MM.1S (cell line): Measurements from ENCODE around the gene GPR42.
"Not testable (repeated sequence)": the region's sequence is repeated elsewhere in the genome, so short reads cannot be mapped to it uniquely, and the experiment has no call there.

Experiments
- DNase-seq: peaks from one replicate; pipeline ENCODE4 v3.0.0-alpha.2; 2015
- H2AFZ ChIP-seq: fragments of 300-600 bp; sonication (generic); 2 replicates; pipeline ENCODE4 v1.6.0; 2016; ENCODE audit warnings: antibody characterized with exemption, low read length
- H3F3A ChIP-seq: fragments of 300-600 bp; sonication (generic); 2 replicates; pipeline ENCODE4 v1.6.1; 2016; ENCODE audit warnings: mild to moderate bottlenecking, antibody characterized with exemption, low read length, moderate library complexity, mixed read lengths; ENCODE audit not compliant: insufficient read depth
- H3K27ac ChIP-seq: fragments of 300-600 bp; sonication (generic); 2 replicates; pipeline ENCODE4 v1.5.1; 2016; ENCODE audit warnings: mild to moderate bottlenecking, low read length
- H3K27me3 ChIP-seq: fragments of 300-600 bp; sonication (generic); replicated peaks from 2 replicates; pipeline ENCODE4 v1.6.0; 2016; ENCODE audit warnings: low read length; ENCODE audit not compliant: insufficient read depth
- H3K36me3 ChIP-seq: fragments of 300-600 bp; sonication (generic); replicated peaks from 2 replicates; pipeline ENCODE4 v1.6.1; 2016; ENCODE audit warnings: mild to moderate bottlenecking, low read length, mixed read lengths; ENCODE audit not compliant: insufficient read depth
- H3K4me1 ChIP-seq: fragments of 300-600 bp; sonication (generic); 2 replicates; pipeline ENCODE4 v1.6.1; 2016; ENCODE audit warnings: low read length, mixed read lengths
- H3K4me2 ChIP-seq: fragments of 300-600 bp; sonication (generic); 2 replicates; pipeline ENCODE4 v1.6.0; 2016; ENCODE audit warnings: low read depth, low read length
- H3K4me3 ChIP-seq: fragments of 300-600 bp; sonication (generic); 2 replicates; pipeline ENCODE4 v1.5.1; 2016; ENCODE audit warnings: low read length, mixed read lengths
- H3K79me2 ChIP-seq: fragments of 300-600 bp; sonication (generic); 2 replicates; pipeline ENCODE4 v1.6.1; 2016; ENCODE audit warnings: mixed run types, low read length, mixed read lengths
- H3K9ac ChIP-seq: fragments of 300-600 bp; sonication (generic); 2 replicates; pipeline ENCODE4 v1.6.1; 2016; ENCODE audit warnings: low read length, mixed read lengths
- H3K9me2 ChIP-seq: fragments of 300-600 bp; sonication (generic); replicated peaks from 2 replicates; pipeline ENCODE4 v1.6.1; 2016; ENCODE audit warnings: mild to moderate bottlenecking, low read length, mixed read lengths; ENCODE audit not compliant: insufficient read depth
- H3K9me3 ChIP-seq: fragments of 300-600 bp; sonication (generic); replicated peaks from 2 replicates; pipeline ENCODE4 v1.6.1; 2016; ENCODE audit warnings: mild to moderate bottlenecking, low read length, mixed read lengths; ENCODE audit not compliant: insufficient read depth
- H4K20me1 ChIP-seq: fragments of 300-600 bp; sonication (generic); 2 replicates; pipeline ENCODE4 v1.6.1; 2016; ENCODE audit warnings: mild to moderate bottlenecking, low read length, moderate library complexity, mixed read lengths; ENCODE audit not compliant: insufficient read depth
- EZH2 ChIP-seq: fragments of 300-600 bp; sonication (generic); optimal IDR thresholded peaks from 2 replicates; pipeline ENCODE3; 2017; ENCODE audit warnings: low read depth, mild to moderate bottlenecking, antibody characterized with exemption, low read length, mixed read lengths
- EZH2phosphoT487 ChIP-seq: fragments of 300-600 bp; sonication (generic); IDR thresholded peaks from 2 replicates; pipeline ENCODE4 v1.6.1; 2018; ENCODE audit warnings: antibody characterized with exemption, low read length
- TF ChIP-seq, protein P1 (sequence below): fragments of 300-600 bp; sonication (generic); IDR thresholded peaks from 2 replicates; pipeline ENCODE4 v1.5.1; 2016; ENCODE audit warnings: antibody characterized with exemption, low read length, mixed read lengths

The GPR42 gene

DNA sequence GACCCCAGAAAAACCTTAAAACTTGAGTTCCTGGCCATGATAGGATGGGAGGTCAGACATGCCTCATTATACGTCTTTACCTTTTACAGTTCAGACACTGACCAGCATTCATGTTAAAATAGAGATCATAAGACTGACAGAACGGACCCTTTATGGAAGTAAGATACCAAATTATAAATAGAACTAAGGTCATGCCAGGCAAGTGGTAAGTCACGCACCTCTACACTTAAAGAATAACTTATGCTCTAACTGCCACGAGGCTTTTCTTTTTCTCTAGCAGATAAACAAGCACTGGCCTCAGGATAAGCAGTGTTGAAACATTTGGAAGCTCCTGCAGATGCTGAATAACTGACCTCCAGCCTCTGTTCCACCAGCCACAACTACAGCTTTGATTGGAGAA, 28.4 kb downstream of the GPR42 start:
- H3K27me3 ChIP-seq = peaks cover 15% of the 10 kb centered on the region; the same call in 1 of the 2 replicates
- H3K4me3 ChIP-seq = no peak overlapping the region
- no peaks in the 10 kb centered on the region for H3K9me2 ChIP-seq
- H2AFZ ChIP-seq = no peak overlapping the region
- H3K36me3 ChIP-seq = no peaks in the 10 kb centered on the region
- H3K27ac ChIP-seq = no peak overlapping the region
- no peak for DNase-seq
- H3K9ac ChIP-seq = no peak overlapping the region
- no peaks in the 10 kb centered on the region for H3F3A ChIP-seq
- H4K20me1 ChIP-seq = no peaks in the 10 kb centered on the region
- H3K4me2 ChIP-seq = no peak overlapping the region
- no peak for TF ChIP-seq EZH2phosphoT487
- TF ChIP-seq EZH2 = no peak
- TF ChIP-seq, protein P1, sequence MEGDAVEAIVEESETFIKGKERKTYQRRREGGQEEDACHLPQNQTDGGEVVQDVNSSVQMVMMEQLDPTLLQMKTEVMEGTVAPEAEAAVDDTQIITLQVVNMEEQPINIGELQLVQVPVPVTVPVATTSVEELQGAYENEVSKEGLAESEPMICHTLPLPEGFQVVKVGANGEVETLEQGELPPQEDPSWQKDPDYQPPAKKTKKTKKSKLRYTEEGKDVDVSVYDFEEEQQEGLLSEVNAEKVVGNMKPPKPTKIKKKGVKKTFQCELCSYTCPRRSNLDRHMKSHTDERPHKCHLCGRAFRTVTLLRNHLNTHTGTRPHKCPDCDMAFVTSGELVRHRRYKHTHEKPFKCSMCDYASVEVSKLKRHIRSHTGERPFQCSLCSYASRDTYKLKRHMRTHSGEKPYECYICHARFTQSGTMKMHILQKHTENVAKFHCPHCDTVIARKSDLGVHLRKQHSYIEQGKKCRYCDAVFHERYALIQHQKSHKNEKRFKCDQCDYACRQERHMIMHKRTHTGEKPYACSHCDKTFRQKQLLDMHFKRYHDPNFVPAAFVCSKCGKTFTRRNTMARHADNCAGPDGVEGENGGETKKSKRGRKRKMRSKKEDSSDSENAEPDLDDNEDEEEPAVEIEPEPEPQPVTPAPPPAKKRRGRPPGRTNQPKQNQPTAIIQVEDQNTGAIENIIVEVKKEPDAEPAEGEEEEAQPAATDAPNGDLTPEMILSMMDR = no peak
- H3K4me1 ChIP-seq = no peaks in the 10 kb centered on the region
- no peaks in the 10 kb centered on the region for H3K9me3 ChIP-seq
- no peaks in the 10 kb centered on the region for H3K79me2 ChIP-seq

DNA sequence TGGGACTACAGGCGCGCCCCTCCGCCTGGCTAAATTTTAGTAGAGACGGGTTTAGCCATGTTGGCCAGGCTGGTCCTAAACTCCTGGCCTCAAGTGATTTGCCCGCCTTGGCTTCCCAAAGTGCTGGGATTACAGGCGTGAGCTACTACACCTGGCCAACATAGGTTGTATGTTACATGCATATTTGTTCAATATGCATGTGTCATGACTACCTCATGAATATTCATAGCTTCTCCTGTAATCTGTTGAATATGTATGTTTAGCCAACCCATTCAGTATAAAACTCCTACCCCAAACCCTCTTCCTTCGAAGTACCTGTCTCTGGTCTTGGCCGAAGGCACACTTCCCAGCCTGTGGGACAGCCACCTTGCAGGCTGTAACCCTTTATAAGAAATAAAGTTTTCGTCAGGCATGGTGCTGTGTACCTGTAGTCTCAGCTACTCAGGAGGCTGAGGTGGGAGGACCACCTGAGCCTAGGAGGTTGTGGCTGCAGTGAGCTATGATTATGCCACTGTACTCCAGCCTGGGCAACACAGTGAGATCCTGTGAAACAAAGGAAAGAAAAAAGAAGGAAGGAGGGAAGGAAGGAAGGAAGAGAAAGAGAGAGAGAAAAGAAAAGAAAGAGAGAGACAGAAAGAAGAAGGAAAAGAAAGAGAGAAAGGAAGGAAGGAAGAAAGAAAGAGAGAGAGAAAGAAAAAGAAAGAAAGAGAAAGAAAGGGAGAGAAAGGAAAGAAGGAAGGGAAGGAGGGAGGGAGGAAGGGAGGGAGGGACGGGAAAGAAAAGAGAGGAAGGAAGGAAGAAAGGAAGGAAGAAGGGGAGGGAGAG, 29.3 kb downstream of the GPR42 start:
- Histone ChIP-seq H3K9me3 (no peaks in the 10 kb centered on the region), H3K27ac (no peak overlapping the region), H2AFZ (no peak overlapping the region), H3K9me2 (no peaks in the 10 kb centered on the region), H3K4me2 (no peak overlapping the region), H4K20me1 (no peaks in the 10 kb centered on the region), H3K79me2 (no peaks in the 10 kb centered on the region), H3K4me3 (no peak overlapping the region), H3K36me3 (no peaks in the 10 kb centered on the region), H3F3A (no peaks in the 10 kb centered on the region), H3K4me1 (no peaks in the 10 kb centered on the region), H3K9ac (no peak overlapping the region), H3K27me3 (peaks cover 11% of the 10 kb centered on the region; the same call in 1 of the 2 replicates)
- TF ChIP-seq EZH2phosphoT487 (no peak), EZH2 (no peak)
- DNase-seq = no peak

DNA sequence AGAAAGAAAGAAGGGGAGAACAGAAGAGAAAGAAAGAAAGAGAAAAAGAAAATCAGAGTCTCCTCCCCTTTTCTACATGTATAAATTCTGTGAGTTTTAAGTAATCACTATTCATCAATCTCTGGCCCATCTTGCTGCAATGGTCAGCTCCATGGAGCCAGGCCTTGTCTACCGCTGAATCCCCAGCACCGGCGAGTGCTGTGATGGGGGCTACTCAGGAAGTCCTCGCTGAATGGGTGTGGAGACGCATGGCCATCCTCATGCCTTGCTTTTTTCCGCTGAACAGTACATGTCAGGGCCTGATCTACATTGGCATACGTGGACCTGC, 29.9 kb downstream of the GPR42 start:
- H3K4me1 ChIP-seq = no peaks in the 10 kb centered on the region
- no peak overlapping the region for H3K9ac ChIP-seq
- TF ChIP-seq EZH2phosphoT487 (no peak), EZH2 (no peak)
- TF ChIP-seq, protein P1 = no peak
- H3K79me2 ChIP-seq = no peaks in the 10 kb centered on the region
- peaks cover 9% of the 10 kb centered on the region; the same call in 1 of the 2 replicates for H3K27me3 ChIP-seq
- no peak for DNase-seq
- no peak overlapping the region for H2AFZ ChIP-seq
- H3K9me3 ChIP-seq = no peaks in the 10 kb centered on the region
- no peaks in the 10 kb centered on the region for H3K9me2 ChIP-seq
- no peak overlapping the region for H3K4me3 ChIP-seq
- H3K4me2 ChIP-seq = no peak overlapping the region
- H4K20me1 ChIP-seq = no peaks in the 10 kb centered on the region
- no peaks in the 10 kb centered on the region for H3K36me3 ChIP-seq
- no peaks in the 10 kb centered on the region for H3F3A ChIP-seq
- no peak overlapping the region for H3K27ac ChIP-seq

DNA sequence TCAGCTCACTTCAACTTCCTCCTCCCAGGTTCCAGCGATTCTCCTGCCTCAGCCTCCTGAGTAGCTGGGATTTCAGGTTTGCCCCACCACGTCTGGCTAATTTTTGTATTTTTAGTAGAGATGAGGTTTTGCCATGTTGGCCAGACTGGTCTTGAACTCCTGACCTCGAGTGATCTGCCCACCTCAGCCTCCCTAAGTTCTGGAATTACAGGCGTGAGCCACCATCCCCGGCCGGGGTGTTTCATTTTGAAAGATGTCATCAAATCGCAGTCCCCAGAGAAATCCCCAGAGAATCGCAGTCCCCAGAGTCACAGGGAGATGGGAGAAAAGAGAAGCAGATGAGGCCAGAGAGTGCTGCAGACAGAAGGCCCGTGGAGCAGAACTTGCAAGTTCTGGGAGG, 30.5 kb downstream of the GPR42 start:
- not testable (repeated sequence) for H3K27ac ChIP-seq, H4K20me1 ChIP-seq, H3K9ac ChIP-seq, H2AFZ ChIP-seq, H3K4me1 ChIP-seq, H3K9me3 ChIP-seq, H3K27me3 ChIP-seq, H3K36me3 ChIP-seq, H3K9me2 ChIP-seq, H3K4me3 ChIP-seq, DNase-seq, H3K4me2 ChIP-seq, H3K79me2 ChIP-seq, H3F3A ChIP-seq
